RWPE2 (cell line): ENCODE data around the gene PTF1A.

Experiments used
- ATAC-seq: fragments of 200-7000 bp; cut with Tn5 transposase; 3 replicates; pipeline ENCODE4 v1.9.1; 2021; ENCODE audit warnings: low read depth
- DNase-seq: peaks from one replicate; pipeline ENCODE4 v3.0.0-alpha.2; 2020; ENCODE audit warnings: low spot score
- H3K27ac ChIP-seq: fragments of 450-650 bp; 2 replicates; pipeline ENCODE4 v1.5.1; 2017; ENCODE audit warnings: mild to moderate bottlenecking; ENCODE audit not compliant: poor library complexity, severe bottlenecking
- H3K27me3 ChIP-seq: fragments of 250-450 bp; sonication (Bioruptor Pico); 2 replicates; pipeline ENCODE4 v1.5.1; 2021; ENCODE audit warnings: mild to moderate bottlenecking, moderate library complexity; ENCODE audit not compliant: insufficient read depth, poor library complexity, severe bottlenecking
- H3K36me3 ChIP-seq: fragments of 250-450 bp; sonication (Bioruptor Pico); 2 replicates; pipeline ENCODE4 v1.5.1; 2020; ENCODE audit warnings: low read depth, mild to moderate bottlenecking, moderate library complexity
- H3K4me1 ChIP-seq: fragments of 250-450 bp; sonication (Bioruptor Pico); 2 replicates; pipeline ENCODE4 v1.5.1; 2021; ENCODE audit warnings: mild to moderate bottlenecking, moderate library complexity; ENCODE audit not compliant: insufficient read depth, poor library complexity, severe bottlenecking
- H3K4me3 ChIP-seq: fragments of 250-450 bp; sonication (Bioruptor Pico); 2 replicates; pipeline ENCODE4 v1.5.1; 2021; ENCODE audit warnings: mild to moderate bottlenecking, moderate library complexity; ENCODE audit not compliant: severe bottlenecking
- H3K9me3 ChIP-seq: fragments of 250-450 bp; sonication (Bioruptor Pico); 2 replicates; pipeline ENCODE4 v1.5.1; 2021; ENCODE audit warnings: mild to moderate bottlenecking, moderate library complexity; ENCODE audit not compliant: severe bottlenecking
- TF ChIP-seq, protein P1 (sequence below): fragments of 450-650 bp; IDR thresholded peaks from one replicate; pipeline ENCODE4 v1.5.1; 2017; ENCODE audit warnings: mild to moderate bottlenecking, moderate library complexity; ENCODE audit not compliant: poor library complexity, severe bottlenecking

The PTF1A gene

DNA sequence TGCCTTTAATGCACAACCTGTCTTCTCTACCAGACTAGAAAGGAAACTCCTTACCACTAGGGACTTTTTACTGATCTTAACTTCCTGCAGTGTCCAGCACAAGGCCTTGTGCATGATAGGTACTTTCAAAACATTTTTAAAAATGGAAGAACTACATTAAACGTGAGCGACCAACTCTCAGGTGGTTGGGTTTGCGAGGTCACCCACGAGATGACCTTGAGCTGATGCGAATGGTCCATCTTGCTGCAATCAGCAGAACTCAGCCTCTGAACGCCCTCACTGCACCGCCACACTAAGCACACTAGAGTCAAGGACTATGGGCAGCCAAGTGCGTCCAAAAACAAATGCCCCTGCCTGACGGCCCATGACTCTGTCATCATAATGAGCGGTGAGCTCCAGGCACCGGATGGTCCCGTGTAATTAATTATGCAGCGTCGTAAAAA lies 34.9 kb upstream of the PTF1A start:
- ATAC-seq (no peak), DNase-seq (no peak)
- no peaks in the 10 kb centered on the region for H3K27me3 ChIP-seq
- H3K27ac ChIP-seq, result no peak overlapping the region
- peaks cover 3% of the 10 kb centered on the region for H3K4me1 ChIP-seq
- TF ChIP-seq, protein P1, sequence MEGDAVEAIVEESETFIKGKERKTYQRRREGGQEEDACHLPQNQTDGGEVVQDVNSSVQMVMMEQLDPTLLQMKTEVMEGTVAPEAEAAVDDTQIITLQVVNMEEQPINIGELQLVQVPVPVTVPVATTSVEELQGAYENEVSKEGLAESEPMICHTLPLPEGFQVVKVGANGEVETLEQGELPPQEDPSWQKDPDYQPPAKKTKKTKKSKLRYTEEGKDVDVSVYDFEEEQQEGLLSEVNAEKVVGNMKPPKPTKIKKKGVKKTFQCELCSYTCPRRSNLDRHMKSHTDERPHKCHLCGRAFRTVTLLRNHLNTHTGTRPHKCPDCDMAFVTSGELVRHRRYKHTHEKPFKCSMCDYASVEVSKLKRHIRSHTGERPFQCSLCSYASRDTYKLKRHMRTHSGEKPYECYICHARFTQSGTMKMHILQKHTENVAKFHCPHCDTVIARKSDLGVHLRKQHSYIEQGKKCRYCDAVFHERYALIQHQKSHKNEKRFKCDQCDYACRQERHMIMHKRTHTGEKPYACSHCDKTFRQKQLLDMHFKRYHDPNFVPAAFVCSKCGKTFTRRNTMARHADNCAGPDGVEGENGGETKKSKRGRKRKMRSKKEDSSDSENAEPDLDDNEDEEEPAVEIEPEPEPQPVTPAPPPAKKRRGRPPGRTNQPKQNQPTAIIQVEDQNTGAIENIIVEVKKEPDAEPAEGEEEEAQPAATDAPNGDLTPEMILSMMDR, result no peak
- H3K9me3 ChIP-seq, result no peaks in the 10 kb centered on the region
- no peak overlapping the region for H3K4me3 ChIP-seq
- H3K36me3 ChIP-seq, result no peaks in the 10 kb centered on the region

DNA sequence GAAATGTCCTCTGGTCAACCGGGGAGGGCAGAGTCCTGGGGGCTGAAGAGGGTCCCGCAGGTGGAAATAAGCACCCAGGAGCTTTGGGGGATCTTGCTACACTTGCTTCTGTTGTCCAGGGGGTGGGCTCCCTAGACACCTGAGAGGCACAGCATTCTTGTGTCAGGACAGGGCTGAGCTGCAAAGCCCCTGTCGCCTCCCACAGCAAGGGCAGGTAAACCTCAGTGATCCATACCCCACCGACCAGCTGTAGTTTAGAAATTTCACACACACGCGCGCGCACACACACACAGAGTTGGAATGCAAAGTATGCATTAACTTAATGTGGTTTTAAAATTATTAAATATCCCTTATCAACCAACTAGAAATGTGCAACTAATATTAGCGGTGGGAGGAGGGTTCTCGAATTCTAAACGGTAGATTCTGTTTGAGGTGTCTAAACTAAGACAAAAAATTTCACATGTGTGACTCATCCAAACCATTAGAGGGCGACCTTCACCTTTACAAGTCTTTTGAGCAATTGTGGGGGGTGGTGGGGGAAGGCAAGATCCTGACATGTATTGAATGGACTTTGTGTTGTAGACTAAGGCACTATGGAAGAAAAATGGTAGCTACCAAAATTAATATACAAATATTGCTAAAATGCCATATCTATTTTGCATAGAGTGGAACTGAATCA lies 34.3 kb upstream of the PTF1A start:
- DNase-seq, result no peak
- peak; percentile 46; the same call in 1 of the 3 replicates for ATAC-seq
- TF ChIP-seq, protein P1, result no peak
- Histone ChIP-seq H3K4me1 (peaks cover 3% of the 10 kb centered on the region), H3K4me3 (no peak overlapping the region), H3K27me3 (no peaks in the 10 kb centered on the region), H3K9me3 (no peaks in the 10 kb centered on the region), H3K27ac (no peak overlapping the region), H3K36me3 (no peaks in the 10 kb centered on the region)

DNA sequence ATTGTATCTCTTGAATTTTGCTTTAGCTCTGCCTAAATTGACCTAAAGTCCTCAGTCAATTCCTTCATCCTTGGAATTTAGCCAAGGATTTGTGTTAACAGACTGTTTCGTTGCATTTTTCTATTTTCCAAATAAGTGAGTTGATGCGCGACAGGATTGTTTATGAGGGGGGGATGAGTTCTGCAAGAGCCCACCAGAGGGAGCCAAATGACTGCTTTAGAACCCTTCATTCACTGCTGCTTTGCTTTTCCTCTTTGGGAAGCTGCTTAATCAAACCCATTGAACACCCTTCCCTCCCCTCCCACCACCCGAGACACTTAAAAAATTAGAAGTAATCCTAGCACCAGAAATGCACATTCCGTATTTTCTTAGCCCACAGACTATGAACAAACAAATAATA lies 33.7 kb upstream of the PTF1A start:
- TF ChIP-seq, protein P1, result peak; percentile 89
- no peak overlapping the region for H3K4me3 ChIP-seq
- ATAC-seq (peak; percentile 81), DNase-seq (no peak)
- no peaks in the 10 kb centered on the region for H3K9me3 ChIP-seq
- no peaks in the 10 kb centered on the region for H3K36me3 ChIP-seq
- H3K27me3 ChIP-seq, result no peaks in the 10 kb centered on the region
- H3K27ac ChIP-seq, result no peak overlapping the region
- peaks cover 3% of the 10 kb centered on the region for H3K4me1 ChIP-seq

DNA sequence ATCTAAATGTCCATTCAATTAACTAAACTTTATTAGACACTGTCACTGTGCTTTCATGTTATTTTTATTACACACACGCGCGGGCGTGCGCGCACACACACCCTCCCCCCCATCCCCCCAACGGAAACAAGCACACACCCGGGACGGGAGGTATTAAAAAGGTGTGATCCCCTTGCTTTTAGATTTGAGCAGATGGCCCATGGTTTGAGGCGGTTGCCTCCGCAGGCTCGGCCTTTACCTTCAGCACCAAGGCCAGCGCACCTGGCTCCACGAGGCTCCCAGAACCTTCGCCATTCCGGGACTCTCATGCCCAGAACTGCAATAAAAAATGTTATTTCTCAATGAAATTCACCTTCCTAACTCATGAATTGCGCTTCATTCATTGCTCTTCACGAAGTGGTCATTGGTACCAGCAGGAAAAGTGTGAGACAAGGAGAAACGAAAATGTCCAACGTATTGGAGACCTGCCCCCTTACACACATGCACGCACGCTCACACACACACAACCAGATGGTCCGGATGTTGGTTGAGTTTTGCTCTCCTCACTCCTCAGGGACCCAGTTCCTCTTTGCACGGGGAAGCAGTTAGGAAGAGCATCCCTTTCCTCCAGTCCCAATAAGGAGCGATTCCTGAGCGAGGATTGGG lies 20.8 kb upstream of the PTF1A start:
- Histone ChIP-seq H3K27ac (no peak overlapping the region), H3K36me3 (no peaks in the 10 kb centered on the region), H3K27me3 (peaks cover 61% of the 10 kb centered on the region), H3K4me3 (no peak overlapping the region), H3K4me1 (no peaks in the 10 kb centered on the region), H3K9me3 (no peaks in the 10 kb centered on the region)
- TF ChIP-seq, protein P1, result no peak
- ATAC-seq, result peak; percentile 45; the same call in 1 of the 3 replicates
- DNase-seq, result no peak
